Measurements from ENCODE around the gene PXMP2. TPM values are rescaled to one million over a fixed set of nuclear protein-coding genes. Genes with fewer than 3 reads are reported as not detected.
"Not testable (repeated sequence)": the region's sequence is repeated elsewhere in the genome, so short reads cannot be mapped to it uniquely, and the experiment has no call there.

Gene PXMP2
- total RNA-seq, 1 experiment from 2014 or later, result 86.7 TPM

- Histone ChIP-seq H3K27ac (no peak overlapping the region), H3K27me3 (no peaks in the 10 kb centered on the region), H3K36me3 (peaks cover 82% of the 10 kb centered on the region), H3K4me3 (no peak overlapping the region), H3K9me3 (replicated peaks) (0 out of 2 replicates have a peak, but pooled peaks cover 2% of the 10 kb centered on the region), H3K4me1 (no peaks in the 10 kb centered on the region)
- no peak for DNase-seq
These were observed 48.1 kb downstream of the PXMP2 start for GRCh38 chr12:132735496-132735895.

GRCh38 chr12:132736378-132736777 is 49.0 kb downstream of the PXMP2 start:
- H3K4me3 ChIP-seq, result no peak overlapping the region
- H3K9me3 ChIP-seq (replicated peaks), result 0 out of 2 replicates have a peak, but pooled peaks cover 2% of the 10 kb centered on the region
- H3K4me1 ChIP-seq, result no peaks in the 10 kb centered on the region
- no peak overlapping the region for H3K27ac ChIP-seq
- peaks cover 79% of the 10 kb centered on the region for H3K36me3 ChIP-seq
- no peak for DNase-seq
- H3K27me3 ChIP-seq, result no peaks in the 10 kb centered on the region

DNA sequence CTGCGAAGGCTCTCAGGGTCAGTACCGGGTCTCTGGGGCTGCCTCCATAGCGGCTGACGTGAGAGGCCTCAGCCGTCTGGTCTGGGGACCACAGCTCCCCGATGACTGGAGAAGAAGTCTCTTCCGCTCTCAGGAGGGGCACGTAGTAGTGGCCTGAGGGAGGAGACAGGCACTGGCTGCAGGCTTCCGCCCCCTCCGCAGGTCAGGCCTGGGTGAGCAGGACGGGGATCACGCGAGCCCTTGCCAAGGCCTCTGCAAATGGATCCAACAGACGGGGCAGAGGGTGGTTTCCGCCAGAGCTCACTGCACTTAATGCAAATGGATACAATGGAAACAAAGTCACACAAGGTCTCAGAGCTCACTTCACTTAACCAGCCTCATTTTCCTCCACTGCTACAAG is 49.5 kb downstream of the PXMP2 start:
- Histone ChIP-seq H3K36me3 (peaks cover 81% of the 10 kb centered on the region), H3K27me3 (no peaks in the 10 kb centered on the region), H3K4me3 (no peak overlapping the region), H3K9me3 (replicated peaks) (0 out of 2 replicates have a peak, but pooled peaks cover 2% of the 10 kb centered on the region), H3K27ac (no peak overlapping the region), H3K4me1 (no peaks in the 10 kb centered on the region)
- no peak for DNase-seq

DNA sequence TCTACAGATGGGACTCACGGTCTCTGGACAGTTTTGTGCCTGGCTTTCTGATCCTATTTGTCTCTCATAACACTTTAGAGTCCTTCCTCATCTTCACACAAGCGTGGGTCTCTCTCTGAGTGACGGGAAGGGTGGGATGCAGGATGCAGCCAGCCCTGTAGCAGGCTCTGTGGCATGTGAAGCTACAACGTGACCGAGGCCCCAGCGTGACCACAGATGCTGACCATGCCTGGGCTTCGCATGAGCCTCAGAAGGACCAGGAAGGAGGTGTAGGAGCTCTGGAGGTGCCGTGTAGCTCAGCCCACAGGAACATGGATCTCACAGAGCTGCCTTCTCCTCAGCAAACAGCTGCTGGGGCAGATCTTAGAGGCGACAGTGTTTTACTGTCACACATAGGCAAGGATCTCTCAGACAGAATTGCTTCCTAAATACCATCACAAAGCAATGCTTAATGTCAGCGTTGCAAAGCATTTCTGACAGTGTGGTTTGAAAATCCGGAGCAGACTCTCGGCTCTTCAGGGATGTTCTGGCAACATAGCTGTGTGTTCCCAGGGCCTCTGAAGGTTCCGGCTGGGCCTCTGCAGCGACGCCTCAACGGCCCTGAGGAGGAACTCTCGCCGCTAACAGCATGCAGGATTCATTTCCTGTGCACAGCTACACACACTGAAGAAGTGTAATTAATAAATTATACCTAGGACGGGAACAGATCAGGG is 52.4 kb downstream of the PXMP2 start:
- no peaks in the 10 kb centered on the region for H3K27me3 ChIP-seq
- DNase-seq, result no peak
- H3K27ac ChIP-seq, result no peak overlapping the region
- peaks cover 94% of the 10 kb centered on the region for H3K36me3 ChIP-seq
- H3K4me1 ChIP-seq, result no peaks in the 10 kb centered on the region
- H3K4me3 ChIP-seq, result no peak overlapping the region
- H3K9me3 ChIP-seq (replicated peaks), result 0 out of 2 replicates have a peak, but pooled peaks cover 2% of the 10 kb centered on the region

DNA sequence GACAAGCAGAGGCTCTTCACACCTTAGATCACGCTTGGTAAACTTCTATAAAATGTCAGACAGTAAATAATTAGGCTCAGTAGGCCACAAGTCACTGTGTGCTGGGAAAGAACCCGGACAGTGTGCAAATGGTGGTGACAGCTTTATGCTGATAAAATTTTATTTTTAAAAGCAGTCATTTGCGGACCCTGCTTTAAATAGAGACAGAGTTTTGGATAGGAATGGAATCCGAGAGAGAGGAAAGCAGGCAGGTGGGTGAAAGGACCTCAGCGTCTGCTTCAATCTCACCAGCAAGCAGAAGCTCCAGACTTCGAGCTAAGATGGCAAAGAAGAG is 52.9 kb downstream of the PXMP2 start:
- Histone ChIP-seq H3K4me1 (no peaks in the 10 kb centered on the region), H3K36me3 (peaks cover 94% of the 10 kb centered on the region), H3K27ac (no peak overlapping the region), H3K9me3 (replicated peaks) (0 out of 2 replicates have a peak, but pooled peaks cover 2% of the 10 kb centered on the region), H3K27me3 (no peaks in the 10 kb centered on the region), H3K4me3 (no peak overlapping the region)
- DNase-seq, result no peak

GRCh38 chr12:132740652-132741051 is 53.3 kb downstream of the PXMP2 start:
- Histone ChIP-seq H3K36me3 (peaks cover 94% of the 10 kb centered on the region), H3K9me3 (replicated peaks) (0 out of 2 replicates have a peak, but pooled peaks cover 2% of the 10 kb centered on the region), H3K27me3 (no peaks in the 10 kb centered on the region)

GRCh38 chr12:132741620-132742019 is 54.2 kb downstream of the PXMP2 start:
- Histone ChIP-seq H3K27me3 (no peaks in the 10 kb centered on the region), H3K9me3 (replicated peaks) (0 out of 2 replicates have a peak, but pooled peaks cover 2% of the 10 kb centered on the region), H3K27ac (no peak overlapping the region), H3K4me1 (no peaks in the 10 kb centered on the region), H3K4me3 (no peak overlapping the region), H3K36me3 (peaks cover 94% of the 10 kb centered on the region)
- DNase-seq, result no peak

More at GRCh38 chr12:132740652-132741051, 53.3 kb downstream of the PXMP2 start:
- H3K4me1 ChIP-seq, result no peaks in the 10 kb centered on the region
- no peak for DNase-seq
- H3K4me3 ChIP-seq, result no peak overlapping the region
- H3K27ac ChIP-seq, result no peak overlapping the region

DNA sequence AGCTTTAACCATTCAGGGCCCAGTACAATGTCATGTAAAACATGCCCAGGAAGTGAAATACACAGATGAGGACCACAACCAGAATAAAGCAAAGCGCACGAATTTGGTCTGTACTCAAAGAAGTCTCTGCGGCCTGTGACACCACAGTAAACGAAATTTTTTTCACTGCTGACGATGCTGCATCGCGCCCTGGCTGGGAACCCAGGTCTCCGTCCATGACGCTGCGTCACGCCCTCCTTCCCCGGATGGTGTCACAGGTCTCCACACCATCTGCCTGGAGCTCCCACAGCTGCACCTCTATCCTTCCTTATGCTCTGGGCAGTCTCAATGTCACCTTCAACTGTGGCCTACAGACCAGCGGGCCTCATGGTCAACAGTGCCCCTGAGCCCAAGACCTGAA is 56.4 kb downstream of the PXMP2 start:
- Histone ChIP-seq H3K9me3 (replicated peaks) (0 out of 2 replicates have a peak, but pooled peaks cover 2% of the 10 kb centered on the region), H3K27me3 (no peaks in the 10 kb centered on the region), H3K4me1 (no peaks in the 10 kb centered on the region), H3K27ac (no peak overlapping the region), H3K4me3 (no peak overlapping the region), H3K36me3 (peaks cover 92% of the 10 kb centered on the region)
- DNase-seq, result no peak

DNA sequence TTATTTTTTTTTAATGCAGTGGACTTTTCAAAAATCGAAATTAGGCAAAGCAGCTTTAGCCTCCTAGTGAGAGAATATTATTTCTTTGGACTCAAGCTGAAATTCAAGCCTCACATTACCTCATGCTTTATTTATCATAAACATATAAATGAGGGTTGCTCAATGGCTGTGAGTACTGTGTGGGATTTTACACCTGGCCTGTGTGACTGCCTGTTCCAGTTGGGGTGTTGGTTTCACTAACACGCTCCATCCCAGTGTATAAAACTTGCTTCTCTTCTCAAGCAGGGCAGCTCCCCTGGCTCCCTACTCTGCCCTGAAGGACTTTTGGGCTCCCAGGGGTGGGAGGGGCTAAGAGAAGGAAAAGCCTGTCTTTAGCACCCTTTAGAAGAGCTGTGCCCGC is 59.2 kb downstream of the PXMP2 start:
- no peaks in the 10 kb centered on the region for H3K27me3 ChIP-seq
- no peak overlapping the region for H3K4me3 ChIP-seq
- H3K36me3 ChIP-seq, result peaks cover 95% of the 10 kb centered on the region
- no peak overlapping the region for H3K27ac ChIP-seq
- no peaks in the 10 kb centered on the region for H3K4me1 ChIP-seq
- H3K9me3 ChIP-seq (replicated peaks), result no peaks in the 10 kb centered on the region
- no peak for DNase-seq

- Histone ChIP-seq H3K27me3 (no peaks in the 10 kb centered on the region), H3K27ac (no peak overlapping the region), H3K36me3 (peaks cover 95% of the 10 kb centered on the region), H3K9me3 (replicated peaks) (no peaks in the 10 kb centered on the region), H3K4me3 (no peak overlapping the region), H3K4me1 (no peaks in the 10 kb centered on the region)
- DNase-seq, result no peak
These were observed 60.0 kb downstream of the PXMP2 start for GRCh38 chr12:132747395-132747794.

DNA sequence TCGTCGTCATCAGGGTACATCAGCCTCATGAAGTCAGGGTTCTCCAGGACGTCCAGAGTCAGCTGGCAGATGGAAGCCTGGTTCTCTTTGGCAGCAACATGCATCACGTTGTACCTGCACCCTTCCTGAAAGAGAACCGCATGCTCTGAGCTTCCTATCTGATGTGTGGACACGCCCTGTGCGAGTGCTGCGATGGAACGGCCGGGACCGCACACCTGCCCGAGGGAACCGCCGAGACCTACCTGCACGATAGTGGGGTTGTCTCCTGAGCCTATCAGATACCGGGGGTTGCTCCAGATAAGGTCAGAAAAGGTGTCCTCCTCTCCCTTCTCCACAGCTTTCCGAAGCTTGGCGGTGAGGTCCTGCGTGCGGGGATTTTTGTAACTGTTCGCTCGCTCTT is 60.5 kb downstream of the PXMP2 start:
- Histone ChIP-seq H3K27ac (no peak overlapping the region), H3K36me3 (peaks cover 96% of the 10 kb centered on the region), H3K4me3 (no peak overlapping the region), H3K4me1 (no peaks in the 10 kb centered on the region), H3K9me3 (replicated peaks) (no peaks in the 10 kb centered on the region), H3K27me3 (no peaks in the 10 kb centered on the region)
- no peak for DNase-seq

- Histone ChIP-seq H3K36me3 (peaks cover 96% of the 10 kb centered on the region), H3K9me3 (replicated peaks) (no peaks in the 10 kb centered on the region), H3K4me3 (no peak overlapping the region), H3K27ac (no peak overlapping the region), H3K4me1 (no peaks in the 10 kb centered on the region), H3K27me3 (no peaks in the 10 kb centered on the region)
- no peak for DNase-seq
These were observed 60.9 kb downstream of the PXMP2 start for GRCh38 chr12:132748319-132748718.

DNA sequence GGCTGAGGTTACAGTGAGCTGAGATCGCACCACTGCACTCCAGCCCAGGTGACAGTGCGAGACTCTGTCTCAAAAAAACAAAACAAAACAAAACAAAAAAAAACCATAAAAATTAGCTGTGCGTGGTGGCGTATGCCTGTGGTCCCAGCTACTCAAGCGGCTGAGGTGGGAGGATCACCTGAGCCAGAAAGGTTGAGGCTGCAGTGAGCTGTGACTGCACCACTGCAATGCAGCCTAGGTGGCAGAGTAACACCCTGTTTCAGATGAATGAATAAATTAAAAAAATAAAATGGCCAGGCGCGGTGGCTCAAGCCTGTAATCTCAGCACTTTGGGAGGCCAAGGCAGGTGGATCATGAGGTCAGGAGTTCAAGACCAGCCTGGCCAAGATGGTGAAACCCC is 66.3 kb downstream of the PXMP2 start:
- not testable (repeated sequence) for H3K27me3 ChIP-seq; DNase-seq; H3K4me1 ChIP-seq; H3K4me3 ChIP-seq; H3K27ac ChIP-seq; H3K9me3 ChIP-seq (replicated peaks)
- H3K36me3 ChIP-seq, result peaks cover 99% of the 10 kb centered on the region

- Histone ChIP-seq H3K9me3 (replicated peaks) (0 out of 2 replicates have a peak, but pooled peaks cover 5% of the 10 kb centered on the region), H3K27me3 (no peaks in the 10 kb centered on the region), H3K36me3 (peaks cover 94% of the 10 kb centered on the region), H3K4me3 (no peak overlapping the region), H3K27ac (no peak overlapping the region), H3K4me1 (no peaks in the 10 kb centered on the region)
- no peak for DNase-seq
These were observed 67.0 kb downstream of the PXMP2 start for GRCh38 chr12:132754160-132754932.

Measured in SJCRH30 (cell line).